ENCODE measurements around the gene MAP3K5.

MAP3K5 gene

GRCh38 chr6:136809091-136809860 is 17.0 kb upstream of the MAP3K5 start:
- Histone ChIP-seq H2AK5ac (ENCODE audit: low read length) (no peak overlapping the region), H2BK12ac (ENCODE audit: low read length) (no peak overlapping the region), H3K27ac (ENCODE audit: low read depth, low read length) (no peak overlapping the region), H3K36me3 (ENCODE audit: control insufficient read depth in 1 of 2, insufficient read depth in 2 of 2, low read length in 2 of 2) (no peaks in the 10 kb centered on the region), H3K23ac (ENCODE audit: low read length) (no peak overlapping the region), H3K9ac (ENCODE audit: low read length) (no peak overlapping the region), H3K79me2 (ENCODE audit: control insufficient read depth, insufficient read depth, low read length, poor library complexity) (no peaks in the 10 kb centered on the region), H4K91ac (ENCODE audit: low read depth, low read length) (no peak overlapping the region), H3K4me3 (ENCODE audit: low read depth, low read length) (no peak overlapping the region), H2BK5ac (ENCODE audit: low read depth, low read length, poor library complexity) (no peak overlapping the region), H3K4me2 (ENCODE audit: low read length) (no peak overlapping the region), H3K4me1 (ENCODE audit: control insufficient read depth in 1 of 2, insufficient read depth in 2 of 2, low read length in 2 of 2) (no peaks in the 10 kb centered on the region), H4K8ac (ENCODE audit: low read depth, low read length) (no peak overlapping the region), H3K18ac (ENCODE audit: low read length) (no peak overlapping the region), H4K12ac (ENCODE audit: low read depth, low read length) (no peak overlapping the region), H3K27me3 (ENCODE audit: insufficient read depth, low read length) (no peaks in the 10 kb centered on the region), H3K9me3 (ENCODE audit: insufficient read depth, low read depth, low read length) (no peaks in the 10 kb centered on the region), H3K4ac (ENCODE audit: low read depth, low read length) (no peak overlapping the region), H2AFZ (ENCODE audit: insufficient read depth, low read length, poor library complexity) (no peak overlapping the region), H2BK120ac (ENCODE audit: insufficient read depth, low read length, poor library complexity) (no peak overlapping the region), H3K14ac (ENCODE audit: low read length) (no peak overlapping the region), H3K79me1 (ENCODE audit: low read length) (no peaks in the 10 kb centered on the region)
- no CpG with 5 or more reads among the region's 7 CpGs for whole genome bisulfite sequencing (ENCODE audit: extremely low coverage, insufficient coverage, insufficient read length)
- no peak for DNase-seq

GRCh38 chr6:136803608-136804007 is 11.3 kb upstream of the MAP3K5 start:
- no CpG with 5 or more reads among the region's 1 CpG for WGBS (ENCODE audit: extremely low coverage, insufficient coverage, insufficient read length)
- no peak overlapping the region for H3K18ac ChIP-seq (ENCODE audit: low read length)
- H2AK5ac ChIP-seq (ENCODE audit: low read length): no peak overlapping the region

DNA sequence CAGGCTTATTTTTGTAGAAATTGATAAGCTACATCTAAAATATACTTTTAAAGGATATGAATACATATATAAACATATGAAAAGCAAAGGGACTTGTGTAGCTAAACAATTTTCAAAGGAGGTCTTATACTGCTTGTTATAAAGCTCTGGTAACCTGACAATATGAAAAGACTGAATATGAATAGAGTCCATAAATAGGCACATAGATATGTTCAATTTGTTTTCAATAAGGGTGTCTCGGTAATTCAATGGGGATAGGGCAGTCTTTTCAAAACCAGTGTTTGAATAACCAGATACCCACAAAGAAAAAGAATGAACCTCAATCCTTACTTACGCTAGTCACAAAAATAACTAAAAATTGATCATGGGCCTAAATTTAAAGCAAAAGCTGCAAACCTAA is 9.3 kb upstream of the MAP3K5 start:
- Histone ChIP-seq H3K79me1 (ENCODE audit: low read length) (no peaks in the 10 kb centered on the region), H3K18ac (ENCODE audit: low read length) (no peak overlapping the region), H3K4me1 (ENCODE audit: control insufficient read depth in 1 of 2, insufficient read depth in 2 of 2, low read length in 2 of 2) (no peaks in the 10 kb centered on the region), H4K12ac (ENCODE audit: low read depth, low read length) (no peak overlapping the region), H4K8ac (ENCODE audit: low read depth, low read length) (no peak overlapping the region), H3K27me3 (ENCODE audit: insufficient read depth, low read length) (no peaks in the 10 kb centered on the region), H3K4ac (ENCODE audit: low read depth, low read length) (no peak overlapping the region), H2BK12ac (ENCODE audit: low read length) (no peak overlapping the region), H2BK120ac (ENCODE audit: insufficient read depth, low read length, poor library complexity) (no peak overlapping the region), H3K9me3 (ENCODE audit: insufficient read depth, low read depth, low read length) (no peaks in the 10 kb centered on the region), H4K91ac (ENCODE audit: low read depth, low read length) (no peak overlapping the region), H3K4me3 (ENCODE audit: low read depth, low read length) (no peak overlapping the region), H3K36me3 (ENCODE audit: control insufficient read depth in 1 of 2, insufficient read depth in 2 of 2, low read length in 2 of 2) (no peaks in the 10 kb centered on the region), H3K14ac (ENCODE audit: low read length) (no peak overlapping the region), H3K79me2 (ENCODE audit: control insufficient read depth, insufficient read depth, low read length, poor library complexity) (no peaks in the 10 kb centered on the region), H3K4me2 (ENCODE audit: low read length) (no peak overlapping the region), H3K23ac (ENCODE audit: low read length) (no peak overlapping the region), H3K9ac (ENCODE audit: low read length) (no peak overlapping the region), H3K27ac (ENCODE audit: low read depth, low read length) (no peak overlapping the region), H2BK5ac (ENCODE audit: low read depth, low read length, poor library complexity) (no peak overlapping the region), H2AK5ac (ENCODE audit: low read length) (no peak overlapping the region), H2AFZ (ENCODE audit: insufficient read depth, low read length, poor library complexity) (no peak overlapping the region)
- WGBS (ENCODE audit: extremely low coverage, insufficient coverage, insufficient read length): no CpG with 5 or more reads among the region's 2 CpGs
- no peak for DNase-seq

More at GRCh38 chr6:136803608-136804007, 11.3 kb upstream of the MAP3K5 start:
- Histone ChIP-seq H3K27me3 (ENCODE audit: insufficient read depth, low read length) (no peaks in the 10 kb centered on the region), H4K12ac (ENCODE audit: low read depth, low read length) (no peak overlapping the region), H3K9ac (ENCODE audit: low read length) (no peak overlapping the region), H3K79me1 (ENCODE audit: low read length) (no peaks in the 10 kb centered on the region), H3K4me3 (ENCODE audit: low read depth, low read length) (no peak overlapping the region), H3K9me3 (ENCODE audit: insufficient read depth, low read depth, low read length) (no peaks in the 10 kb centered on the region), H2BK120ac (ENCODE audit: insufficient read depth, low read length, poor library complexity) (no peak overlapping the region), H2BK12ac (ENCODE audit: low read length) (no peak overlapping the region), H3K79me2 (ENCODE audit: control insufficient read depth, insufficient read depth, low read length, poor library complexity) (no peaks in the 10 kb centered on the region), H3K4me2 (ENCODE audit: low read length) (no peak overlapping the region), H3K14ac (ENCODE audit: low read length) (no peak overlapping the region), H3K27ac (ENCODE audit: low read depth, low read length) (no peak overlapping the region), H3K4me1 (ENCODE audit: control insufficient read depth in 1 of 2, insufficient read depth in 2 of 2, low read length in 2 of 2) (no peaks in the 10 kb centered on the region), H3K36me3 (ENCODE audit: control insufficient read depth in 1 of 2, insufficient read depth in 2 of 2, low read length in 2 of 2) (no peaks in the 10 kb centered on the region), H2AFZ (ENCODE audit: insufficient read depth, low read length, poor library complexity) (no peak overlapping the region), H4K8ac (ENCODE audit: low read depth, low read length) (no peak overlapping the region), H2BK5ac (ENCODE audit: low read depth, low read length, poor library complexity) (no peak overlapping the region), H4K91ac (ENCODE audit: low read depth, low read length) (no peak overlapping the region), H3K4ac (ENCODE audit: low read depth, low read length) (no peak overlapping the region), H3K23ac (ENCODE audit: low read length) (no peak overlapping the region)
- no peak for DNase-seq

- no peak overlapping the region for H3K27ac ChIP-seq (ENCODE audit: low read depth, low read length)
- H3K4me1 ChIP-seq (ENCODE audit: control insufficient read depth in 1 of 2, insufficient read depth in 2 of 2, low read length in 2 of 2): no peaks in the 10 kb centered on the region
- no CpG with 5 or more reads among the region's 1 CpG for WGBS (ENCODE audit: extremely low coverage, insufficient coverage, insufficient read length)
- H4K8ac ChIP-seq (ENCODE audit: low read depth, low read length): no peak overlapping the region
- no peak overlapping the region for H3K9ac ChIP-seq (ENCODE audit: low read length)
- no peaks in the 10 kb centered on the region for H3K79me1 ChIP-seq (ENCODE audit: low read length)
- H3K36me3 ChIP-seq (ENCODE audit: control insufficient read depth in 1 of 2, insufficient read depth in 2 of 2, low read length in 2 of 2): no peaks in the 10 kb centered on the region
- no peak overlapping the region for H3K4me2 ChIP-seq (ENCODE audit: low read length)
- H2AK5ac ChIP-seq (ENCODE audit: low read length): no peak overlapping the region
- H2BK12ac ChIP-seq (ENCODE audit: low read length): no peak overlapping the region
- no peaks in the 10 kb centered on the region for H3K27me3 ChIP-seq (ENCODE audit: insufficient read depth, low read length)
- no peak overlapping the region for H3K23ac ChIP-seq (ENCODE audit: low read length)
- no peaks in the 10 kb centered on the region for H3K9me3 ChIP-seq (ENCODE audit: insufficient read depth, low read depth, low read length)
- H3K79me2 ChIP-seq (ENCODE audit: control insufficient read depth, insufficient read depth, low read length, poor library complexity): no peaks in the 10 kb centered on the region
- no peak overlapping the region for H2BK120ac ChIP-seq (ENCODE audit: insufficient read depth, low read length, poor library complexity)
- no peak overlapping the region for H2BK5ac ChIP-seq (ENCODE audit: low read depth, low read length, poor library complexity)
- H3K14ac ChIP-seq (ENCODE audit: low read length): no peak overlapping the region
- no peak overlapping the region for H3K18ac ChIP-seq (ENCODE audit: low read length)
- H2AFZ ChIP-seq (ENCODE audit: insufficient read depth, low read length, poor library complexity): no peak overlapping the region
- no peak overlapping the region for H3K4me3 ChIP-seq (ENCODE audit: low read depth, low read length)
- no peak for DNase-seq
- H4K12ac ChIP-seq (ENCODE audit: low read depth, low read length): no peak overlapping the region
- no peak overlapping the region for H4K91ac ChIP-seq (ENCODE audit: low read depth, low read length)
- H3K4ac ChIP-seq (ENCODE audit: low read depth, low read length): no peak overlapping the region
Measured at GRCh38 chr6:136798044-136798443, 5.8 kb upstream of the MAP3K5 start.

Measured in trophoblast cell (in vitro differentiated cells and primary cell).